Measurements from ENCODE around the gene TSPO2. TPM values are rescaled to one million over a fixed set of nuclear protein-coding genes. Genes with fewer than 3 reads are reported as not detected.

The TSPO2 gene
- total and polyA plus RNA-seq, 2 of the 13 experiments (the other 11 are each of a cell fraction or from before 2014, with no cell fraction given): 0.55 TPM; not detected in 1

DNA sequence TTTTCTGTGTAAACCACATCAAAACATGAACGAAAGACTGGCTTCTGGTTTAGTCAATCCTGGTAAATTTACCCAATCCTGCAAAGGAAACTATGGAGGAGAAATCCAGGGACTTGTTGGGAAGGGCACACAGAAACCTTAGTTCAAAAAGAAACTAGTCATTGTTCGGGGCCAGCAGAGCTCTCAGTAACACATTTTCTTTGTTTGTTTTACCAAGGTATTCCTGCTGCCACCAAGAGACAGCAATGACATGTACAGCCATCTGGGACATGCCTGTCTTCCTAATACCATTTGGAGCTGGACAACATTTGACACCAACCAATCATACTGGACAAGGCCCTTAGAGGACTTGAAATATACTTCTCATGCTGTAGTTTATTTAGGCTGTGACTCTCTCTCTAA lies 21.6 kb downstream of the TSPO2 start (continued):
- TF ChIP-seq, protein P1, sequence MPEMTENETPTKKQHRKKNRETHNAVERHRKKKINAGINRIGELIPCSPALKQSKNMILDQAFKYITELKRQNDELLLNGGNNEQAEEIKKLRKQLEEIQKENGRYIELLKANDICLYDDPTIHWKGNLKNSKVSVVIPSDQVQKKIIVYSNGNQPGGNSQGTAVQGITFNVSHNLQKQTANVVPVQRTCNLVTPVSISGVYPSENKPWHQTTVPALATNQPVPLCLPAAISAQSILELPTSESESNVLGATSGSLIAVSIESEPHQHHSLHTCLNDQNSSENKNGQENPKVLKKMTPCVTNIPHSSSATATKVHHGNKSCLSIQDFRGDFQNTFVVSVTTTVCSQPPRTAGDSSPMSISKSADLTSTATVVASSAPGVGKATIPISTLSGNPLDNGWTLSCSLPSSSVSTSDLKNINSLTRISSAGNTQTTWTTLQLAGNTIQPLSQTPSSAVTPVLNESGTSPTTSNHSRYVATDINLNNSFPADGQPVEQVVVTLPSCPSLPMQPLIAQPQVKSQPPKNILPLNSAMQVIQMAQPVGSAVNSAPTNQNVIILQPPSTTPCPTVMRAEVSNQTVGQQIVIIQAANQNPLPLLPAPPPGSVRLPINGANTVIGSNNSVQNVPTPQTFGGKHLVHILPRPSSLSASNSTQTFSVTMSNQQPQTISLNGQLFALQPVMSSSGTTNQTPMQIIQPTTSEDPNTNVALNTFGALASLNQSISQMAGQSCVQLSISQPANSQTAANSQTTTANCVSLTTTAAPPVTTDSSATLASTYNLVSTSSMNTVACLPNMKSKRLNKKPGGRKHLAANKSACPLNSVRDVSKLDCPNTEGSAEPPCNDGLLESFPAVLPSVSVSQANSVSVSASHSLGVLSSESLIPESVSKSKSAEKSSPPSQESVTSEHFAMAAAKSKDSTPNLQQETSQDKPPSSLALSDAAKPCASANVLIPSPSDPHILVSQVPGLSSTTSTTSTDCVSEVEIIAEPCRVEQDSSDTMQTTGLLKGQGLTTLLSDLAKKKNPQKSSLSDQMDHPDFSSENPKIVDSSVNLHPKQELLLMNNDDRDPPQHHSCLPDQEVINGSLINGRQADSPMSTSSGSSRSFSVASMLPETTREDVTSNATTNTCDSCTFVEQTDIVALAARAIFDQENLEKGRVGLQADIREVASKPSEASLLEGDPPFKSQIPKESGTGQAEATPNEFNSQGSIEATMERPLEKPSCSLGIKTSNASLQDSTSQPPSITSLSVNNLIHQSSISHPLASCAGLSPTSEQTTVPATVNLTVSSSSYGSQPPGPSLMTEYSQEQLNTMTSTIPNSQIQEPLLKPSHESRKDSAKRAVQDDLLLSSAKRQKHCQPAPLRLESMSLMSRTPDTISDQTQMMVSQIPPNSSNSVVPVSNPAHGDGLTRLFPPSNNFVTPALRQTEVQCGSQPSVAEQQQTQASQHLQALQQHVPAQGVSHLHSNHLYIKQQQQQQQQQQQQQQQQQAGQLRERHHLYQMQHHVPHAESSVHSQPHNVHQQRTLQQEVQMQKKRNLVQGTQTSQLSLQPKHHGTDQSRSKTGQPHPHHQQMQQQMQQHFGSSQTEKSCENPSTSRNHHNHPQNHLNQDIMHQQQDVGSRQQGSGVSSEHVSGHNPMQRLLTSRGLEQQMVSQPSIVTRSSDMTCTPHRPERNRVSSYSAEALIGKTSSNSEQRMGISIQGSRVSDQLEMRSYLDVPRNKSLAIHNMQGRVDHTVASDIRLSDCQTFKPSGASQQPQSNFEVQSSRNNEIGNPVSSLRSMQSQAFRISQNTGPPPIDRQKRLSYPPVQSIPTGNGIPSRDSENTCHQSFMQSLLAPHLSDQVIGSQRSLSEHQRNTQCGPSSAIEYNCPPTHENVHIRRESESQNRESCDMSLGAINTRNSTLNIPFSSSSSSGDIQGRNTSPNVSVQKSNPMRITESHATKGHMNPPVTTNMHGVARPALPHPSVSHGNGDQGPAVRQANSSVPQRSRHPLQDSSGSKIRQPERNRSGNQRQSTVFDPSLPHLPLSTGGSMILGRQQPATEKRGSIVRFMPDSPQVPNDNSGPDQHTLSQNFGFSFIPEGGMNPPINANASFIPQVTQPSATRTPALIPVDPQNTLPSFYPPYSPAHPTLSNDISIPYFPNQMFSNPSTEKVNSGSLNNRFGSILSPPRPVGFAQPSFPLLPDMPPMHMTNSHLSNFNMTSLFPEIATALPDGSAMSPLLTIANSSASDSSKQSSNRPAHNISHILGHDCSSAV (CRISPR knock-in tag; IDR thresholded peaks at IDR 0.05; ENCODE audit: borderline replicate concordance): no peak
- TF ChIP-seq SNAI1 (CRISPR knock-in tag; IDR thresholded peaks at IDR 0.05; ENCODE audit: borderline replicate concordance) (no peak), MXI1 (IDR thresholded peaks at IDR 0.05; ENCODE audit: borderline replicate concordance, low read depth, low read length) (peak; percentile 39; the same call in 1 of the 3 replicates), SALL1 (CRISPR knock-in tag; IDR thresholded peaks at IDR 0.05) (peak; percentile 22; the same call in 1 of the 2 replicates), RXRA (CRISPR knock-in tag; IDR thresholded peaks at IDR 0.05) (peak; percentile 48; the same call in 1 of the 2 replicates), ONECUT2 (CRISPR knock-in tag; IDR thresholded peaks at IDR 0.05) (no peak), HMG20B (CRISPR knock-in tag; conservative IDR thresholded peaks at IDR 0.05) (peak; percentile 37; the same call in 1 of the 2 replicates), SMAD1 (CRISPR knock-in tag; IDR thresholded peaks at IDR 0.05; ENCODE audit: borderline replicate concordance, low read depth) (no peak), FOXJ3 (CRISPR knock-in tag; IDR thresholded peaks at IDR 0.05; ENCODE audit: borderline replicate concordance) (peak; percentile 53; the same call in 1 of the 2 replicates), CREB1 (IDR thresholded peaks at IDR 0.05) (no peak), CREB1 (CRISPR knock-in tag; IDR thresholded peaks at IDR 0.05) (peak; percentile 44; the same call in 1 of the 2 replicates)
- TF ChIP-seq, protein P2, sequence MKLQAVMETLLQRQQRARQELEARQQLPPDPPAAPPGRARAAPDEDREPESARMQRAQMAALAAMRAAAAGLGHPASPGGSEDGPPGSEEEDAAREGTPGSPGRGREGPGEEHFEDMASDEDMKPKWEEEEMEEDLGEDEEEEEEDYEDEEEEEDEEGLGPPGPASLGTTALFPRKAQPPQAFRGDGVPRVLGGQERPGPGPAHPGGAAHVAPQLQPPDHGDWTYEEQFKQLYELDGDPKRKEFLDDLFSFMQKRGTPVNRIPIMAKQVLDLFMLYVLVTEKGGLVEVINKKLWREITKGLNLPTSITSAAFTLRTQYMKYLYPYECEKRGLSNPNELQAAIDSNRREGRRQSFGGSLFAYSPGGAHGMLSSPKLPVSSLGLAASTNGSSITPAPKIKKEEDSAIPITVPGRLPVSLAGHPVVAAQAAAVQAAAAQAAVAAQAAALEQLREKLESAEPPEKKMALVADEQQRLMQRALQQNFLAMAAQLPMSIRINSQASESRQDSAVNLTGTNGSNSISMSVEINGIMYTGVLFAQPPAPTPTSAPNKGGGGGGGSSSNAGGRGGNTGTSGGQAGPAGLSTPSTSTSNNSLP (IDR thresholded peaks at IDR 0.05; ENCODE audit: low read depth, low read length): peak; percentile 53; the same call in 1 of the 2 replicates
- TF ChIP-seq, protein P3, sequence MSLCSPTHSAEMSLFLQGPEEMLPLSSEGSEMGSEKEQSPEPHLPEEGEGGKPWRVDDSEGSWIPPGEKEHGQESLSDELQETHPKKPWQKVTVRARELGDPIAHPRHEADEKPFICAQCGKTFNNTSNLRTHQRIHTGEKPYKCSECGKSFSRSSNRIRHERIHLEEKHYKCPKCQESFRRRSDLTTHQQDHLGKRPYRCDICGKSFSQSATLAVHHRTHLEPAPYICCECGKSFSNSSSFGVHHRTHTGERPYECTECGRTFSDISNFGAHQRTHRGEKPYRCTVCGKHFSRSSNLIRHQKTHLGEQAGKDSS (CRISPR knock-in tag; IDR thresholded peaks at IDR 0.05; ENCODE audit: borderline replicate concordance, low read depth): no peak
- TF ChIP-seq, protein P4, sequence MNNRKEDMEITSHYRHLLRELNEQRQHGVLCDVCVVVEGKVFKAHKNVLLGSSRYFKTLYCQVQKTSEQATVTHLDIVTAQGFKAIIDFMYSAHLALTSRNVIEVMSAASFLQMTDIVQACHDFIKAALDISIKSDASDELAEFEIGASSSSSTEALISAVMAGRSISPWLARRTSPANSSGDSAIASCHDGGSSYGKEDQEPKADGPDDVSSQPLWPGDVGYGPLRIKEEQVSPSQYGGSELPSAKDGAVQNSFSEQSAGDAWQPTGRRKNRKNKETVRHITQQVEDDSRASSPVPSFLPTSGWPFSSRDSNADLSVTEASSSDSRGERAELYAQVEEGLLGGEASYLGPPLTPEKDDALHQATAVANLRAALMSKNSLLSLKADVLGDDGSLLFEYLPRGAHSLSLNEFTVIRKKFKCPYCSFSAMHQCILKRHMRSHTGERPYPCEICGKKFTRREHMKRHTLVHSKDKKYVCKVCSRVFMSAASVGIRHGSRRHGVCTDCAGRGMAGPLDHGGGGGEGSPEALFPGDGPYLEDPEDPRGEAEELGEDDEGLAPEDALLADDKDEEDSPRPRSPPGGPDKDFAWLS (CRISPR knock-in tag; IDR thresholded peaks at IDR 0.05; ENCODE audit: borderline replicate concordance): no peak
- TF ChIP-seq, protein P5, sequence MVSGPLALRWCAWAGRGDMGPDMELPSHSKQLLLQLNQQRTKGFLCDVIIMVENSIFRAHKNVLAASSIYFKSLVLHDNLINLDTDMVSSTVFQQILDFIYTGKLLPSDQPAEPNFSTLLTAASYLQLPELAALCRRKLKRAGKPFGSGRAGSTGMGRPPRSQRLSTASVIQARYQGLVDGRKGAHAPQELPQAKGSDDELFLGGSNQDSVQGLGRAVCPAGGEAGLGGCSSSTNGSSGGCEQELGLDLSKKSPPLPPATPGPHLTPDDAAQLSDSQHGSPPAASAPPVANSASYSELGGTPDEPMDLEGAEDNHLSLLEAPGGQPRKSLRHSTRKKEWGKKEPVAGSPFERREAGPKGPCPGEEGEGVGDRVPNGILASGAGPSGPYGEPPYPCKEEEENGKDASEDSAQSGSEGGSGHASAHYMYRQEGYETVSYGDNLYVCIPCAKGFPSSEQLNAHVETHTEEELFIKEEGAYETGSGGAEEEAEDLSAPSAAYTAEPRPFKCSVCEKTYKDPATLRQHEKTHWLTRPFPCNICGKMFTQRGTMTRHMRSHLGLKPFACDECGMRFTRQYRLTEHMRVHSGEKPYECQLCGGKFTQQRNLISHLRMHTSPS (CRISPR knock-in tag; IDR thresholded peaks at IDR 0.05; ENCODE audit: low read depth): peak; percentile 59; the same call in 1 of the 2 replicates

Data from HepG2 (cell line).